ENCODE measurements around the gene DPP6.

DNA sequence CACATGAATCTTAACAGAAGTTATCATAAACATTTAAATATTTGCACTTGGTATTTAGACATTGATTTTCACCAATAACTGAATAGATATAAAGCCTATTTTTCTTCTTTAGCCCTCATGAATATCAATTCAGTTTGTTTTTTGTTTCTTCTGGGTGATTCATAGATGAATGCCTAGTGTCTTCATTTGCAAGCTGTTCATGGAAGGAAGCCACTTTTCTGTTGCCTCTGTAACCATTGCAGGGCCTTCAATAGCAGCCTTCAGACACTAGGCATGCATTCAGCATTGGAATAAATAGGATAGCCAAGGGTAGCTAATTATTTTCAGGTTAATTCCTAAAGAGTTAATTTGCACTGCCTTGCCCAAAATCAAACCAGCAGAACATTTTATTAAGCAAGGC, 375.3 kb downstream of the DPP6 start:
- TF ChIP-seq RFX5 (IDR thresholded peaks at IDR 0.05; ENCODE audit: borderline replicate concordance, low read depth, low read length) (no peak), FOSL1 (IDR thresholded peaks at IDR 0.05; ENCODE audit: insufficient read depth, low read depth, low read length) (no peak)
